ENCODE data around the gene SLIRP. TPM values are rescaled to one million over a fixed set of nuclear protein-coding genes. Genes with fewer than 3 reads are reported as not detected.

The SLIRP gene
- total and polyA plus RNA-seq, 4 donors: 41.6 to 423 (median 157) TPM

DNA sequence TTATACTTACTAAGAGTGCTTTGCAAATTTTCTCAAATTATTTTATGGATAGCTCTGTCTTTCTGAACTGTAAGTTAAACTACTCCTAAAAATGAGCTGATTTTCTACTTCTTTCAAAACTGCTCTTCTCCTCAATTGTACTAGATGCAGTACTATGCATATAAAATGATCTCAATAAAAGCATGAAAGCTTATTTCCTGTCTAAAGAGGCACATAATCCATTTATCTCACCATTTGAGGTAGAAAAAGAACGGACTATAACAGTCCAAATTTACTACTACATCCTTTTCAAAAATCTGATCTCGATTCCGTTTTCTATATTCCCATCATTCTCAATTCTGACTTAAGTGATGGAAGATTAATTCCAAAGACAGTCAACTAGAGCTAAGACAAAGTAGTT lies 14.4 kb downstream of the SLIRP start:
- Histone ChIP-seq H3K9ac (ENCODE audit: insufficient read depth in 1 of 2, low read length in 2 of 2) (no peak overlapping the region), H3K27me3 (ENCODE audit: control insufficient read depth in 3 of 3, insufficient read depth in 3 of 3, low read length in 2 of 3) (no peaks in the 10 kb centered on the region), H3K4me1 (ENCODE audit: control insufficient read depth in 5 of 5, insufficient read depth in 5 of 5, low read length in 5 of 5) (no peaks in the 10 kb centered on the region), H3K4me3 (no peak overlapping the region), H3K27ac (ENCODE audit: low read depth in 1 of 2, low read length in 1 of 2) (no peak overlapping the region), H3K9me3 (ENCODE audit: control insufficient read depth in 4 of 4, insufficient read depth in 3 of 4, low read length in 3 of 4) (no peaks in the 10 kb centered on the region), H3K36me3 (ENCODE audit: control insufficient read depth in 4 of 4, insufficient read depth in 4 of 4, low read length in 4 of 4) (peaks cover 28 to 54% (median 41%) of the 10 kb centered on the region in 4 donors)
- TF ChIP-seq, protein P1, sequence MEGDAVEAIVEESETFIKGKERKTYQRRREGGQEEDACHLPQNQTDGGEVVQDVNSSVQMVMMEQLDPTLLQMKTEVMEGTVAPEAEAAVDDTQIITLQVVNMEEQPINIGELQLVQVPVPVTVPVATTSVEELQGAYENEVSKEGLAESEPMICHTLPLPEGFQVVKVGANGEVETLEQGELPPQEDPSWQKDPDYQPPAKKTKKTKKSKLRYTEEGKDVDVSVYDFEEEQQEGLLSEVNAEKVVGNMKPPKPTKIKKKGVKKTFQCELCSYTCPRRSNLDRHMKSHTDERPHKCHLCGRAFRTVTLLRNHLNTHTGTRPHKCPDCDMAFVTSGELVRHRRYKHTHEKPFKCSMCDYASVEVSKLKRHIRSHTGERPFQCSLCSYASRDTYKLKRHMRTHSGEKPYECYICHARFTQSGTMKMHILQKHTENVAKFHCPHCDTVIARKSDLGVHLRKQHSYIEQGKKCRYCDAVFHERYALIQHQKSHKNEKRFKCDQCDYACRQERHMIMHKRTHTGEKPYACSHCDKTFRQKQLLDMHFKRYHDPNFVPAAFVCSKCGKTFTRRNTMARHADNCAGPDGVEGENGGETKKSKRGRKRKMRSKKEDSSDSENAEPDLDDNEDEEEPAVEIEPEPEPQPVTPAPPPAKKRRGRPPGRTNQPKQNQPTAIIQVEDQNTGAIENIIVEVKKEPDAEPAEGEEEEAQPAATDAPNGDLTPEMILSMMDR (IDR thresholded peaks at IDR 0.05; ENCODE audit: control extremely low read depth, extremely low read depth): no peak
- no peak for DNase-seq
- 93 to 99% methylated on average over 3 of the region's 3 CpGs for WGBS, 2 donors
- ATAC-seq (ENCODE audit: insufficient read depth, low FRiP score): no peak

DNA sequence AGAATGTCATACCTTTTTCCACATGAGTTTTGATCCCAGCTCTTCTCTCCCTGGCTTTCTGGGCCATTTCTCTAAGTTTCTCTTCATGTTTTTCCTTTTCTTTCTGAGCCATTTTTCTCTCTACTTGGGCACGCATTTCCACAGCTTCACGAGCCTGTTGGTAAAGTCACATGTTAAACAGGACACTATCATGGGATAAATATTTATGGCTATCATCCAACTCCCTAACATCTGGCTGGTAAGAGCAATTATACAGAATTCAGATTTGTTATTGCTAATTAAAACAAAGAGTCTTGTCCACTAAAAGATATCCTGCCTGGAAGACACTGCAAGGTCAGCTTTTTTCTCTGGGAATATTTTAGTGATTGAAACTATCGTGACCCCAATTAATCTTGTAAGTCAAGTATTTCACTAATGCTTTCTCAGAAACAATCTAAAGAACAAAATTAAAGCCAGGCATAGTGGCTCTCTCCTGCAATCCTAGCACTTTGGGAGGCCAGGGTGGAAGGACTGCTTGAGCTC lies 23.1 kb downstream of the SLIRP start:
- Histone ChIP-seq H3K9me3 (ENCODE audit: control insufficient read depth in 4 of 4, insufficient read depth in 3 of 4, low read length in 3 of 4) (no peaks in the 10 kb centered on the region), H3K9ac (ENCODE audit: insufficient read depth in 1 of 2, low read length in 2 of 2) (no peak overlapping the region), H3K27ac (ENCODE audit: low read depth in 1 of 2, low read length in 1 of 2) (no peak overlapping the region), H3K27me3 (ENCODE audit: control insufficient read depth in 3 of 3, insufficient read depth in 3 of 3, low read length in 2 of 3) (no peaks in the 10 kb centered on the region), H3K36me3 (ENCODE audit: control insufficient read depth in 4 of 4, insufficient read depth in 4 of 4, low read length in 4 of 4) (peaks cover 26 to 65% (median 47%) of the 10 kb centered on the region in 4 donors), H3K4me1 (ENCODE audit: control insufficient read depth in 5 of 5, insufficient read depth in 5 of 5, low read length in 5 of 5) (peaks cover 0 to 4% (median 0%) of the 10 kb centered on the region in 5 donors), H3K4me3 (no peak overlapping the region)
- ATAC-seq (ENCODE audit: insufficient read depth, low FRiP score) (no peak), DNase-seq (no peak)
- 79 to 86% methylated on average over 3 of the region's 3 CpGs for WGBS, 2 donors
- TF ChIP-seq, protein P1 (IDR thresholded peaks at IDR 0.05; ENCODE audit: control extremely low read depth, extremely low read depth): no peak

GRCh38 chr14:77738559-77739250 lies 30.8 kb downstream of the SLIRP start:
- WGBS, 2 donors: 68 to 92% methylated on average over 7 of the region's 7 CpGs
- H3K4me1 ChIP-seq (ENCODE audit: control insufficient read depth in 5 of 5, insufficient read depth in 5 of 5, low read length in 5 of 5): no peaks in the 10 kb centered on the region
- H3K27ac ChIP-seq (ENCODE audit: low read depth in 1 of 2, low read length in 1 of 2): no peak overlapping the region
- H3K27me3 ChIP-seq (ENCODE audit: control insufficient read depth in 3 of 3, insufficient read depth in 3 of 3, low read length in 2 of 3): no peaks in the 10 kb centered on the region
- TF ChIP-seq, protein P1 (IDR thresholded peaks at IDR 0.05; ENCODE audit: control extremely low read depth, extremely low read depth): no peak
- H3K36me3 ChIP-seq (ENCODE audit: control insufficient read depth in 4 of 4, insufficient read depth in 4 of 4, low read length in 4 of 4): peaks cover 15 to 41% (median 25%) of the 10 kb centered on the region in 4 donors
- DNase-seq (no peak), ATAC-seq (ENCODE audit: insufficient read depth, low FRiP score) (no peak)
- no peak overlapping the region for H3K4me3 ChIP-seq
- H3K9ac ChIP-seq (ENCODE audit: insufficient read depth in 1 of 2, low read length in 2 of 2): no peak overlapping the region
- no peaks in the 10 kb centered on the region for H3K9me3 ChIP-seq (ENCODE audit: control insufficient read depth in 4 of 4, insufficient read depth in 3 of 4, low read length in 3 of 4)
